IPS-20b (cell line): ENCODE data around the gene ATP8B3.

Experiments used
- H3K27ac ChIP-seq: one replicate; pipeline ENCODE4 v1.5.1; 2013; ENCODE audit warnings: low read length
- H3K27me3 ChIP-seq: 2 replicates; pipeline ENCODE4 v1.6.1; 2013; ENCODE audit warnings: mild to moderate bottlenecking, low read length, inconsistent platforms; ENCODE audit not compliant: insufficient read depth
- H3K36me3 ChIP-seq: 2 replicates; pipeline ENCODE4 v1.6.1; 2013; ENCODE audit warnings: low read depth, mild to moderate bottlenecking, inconsistent platforms, low read length, moderate library complexity; ENCODE audit not compliant: insufficient read depth
- H3K4me1 ChIP-seq: 2 replicates; pipeline ENCODE4 v1.6.1; 2013; ENCODE audit warnings: mild to moderate bottlenecking, control low read depth, inconsistent platforms, low read length, moderate library complexity; ENCODE audit not compliant: insufficient read depth
- H3K4me3 ChIP-seq: 2 replicates; pipeline ENCODE4 v1.5.1; 2013; ENCODE audit warnings: mild to moderate bottlenecking, low read length, inconsistent platforms
- H3K9ac ChIP-seq: 2 replicates; pipeline ENCODE4 v1.6.1; 2013; ENCODE audit warnings: low read depth, mild to moderate bottlenecking, inconsistent platforms, low read length, moderate library complexity
- H3K9me3 ChIP-seq: 2 replicates; pipeline ENCODE4 v1.6.1; 2013; ENCODE audit warnings: mild to moderate bottlenecking, low read depth, low read length, inconsistent platforms; ENCODE audit not compliant: insufficient read depth

ATP8B3 gene

GRCh38 chr19:1745589-1746031, 66.5 kb downstream of the ATP8B3 start:
- H3K36me3 ChIP-seq: no peaks in the 10 kb centered on the region
- H3K4me3 ChIP-seq: peak overlapping the region; percentile 36; the same call in 1 of the 2 replicates
- no peak overlapping the region for H3K9ac ChIP-seq
- H3K27ac ChIP-seq: no peak overlapping the region
- H3K9me3 ChIP-seq: no peaks in the 10 kb centered on the region
- no peaks in the 10 kb centered on the region for H3K4me1 ChIP-seq
- H3K27me3 ChIP-seq: peaks cover 81% of the 10 kb centered on the region

- no peak overlapping the region for H3K27ac ChIP-seq
- H3K9ac ChIP-seq: no peak overlapping the region
- H3K4me1 ChIP-seq: no peaks in the 10 kb centered on the region
- peaks cover 81% of the 10 kb centered on the region for H3K27me3 ChIP-seq
- no peaks in the 10 kb centered on the region for H3K36me3 ChIP-seq
- H3K9me3 ChIP-seq: no peaks in the 10 kb centered on the region
- H3K4me3 ChIP-seq: peak overlapping the region; percentile 36; the same call in 1 of the 2 replicates
These were observed 67.1 kb downstream of the ATP8B3 start for GRCh38 chr19:1744822-1745563.

GRCh38 chr19:1744133-1744665, 67.9 kb downstream of the ATP8B3 start:
- no peaks in the 10 kb centered on the region for H3K36me3 ChIP-seq
- peaks cover 77% of the 10 kb centered on the region for H3K27me3 ChIP-seq
- no peak overlapping the region for H3K4me3 ChIP-seq
- no peaks in the 10 kb centered on the region for H3K4me1 ChIP-seq
- H3K9me3 ChIP-seq: no peaks in the 10 kb centered on the region
- no peak overlapping the region for H3K9ac ChIP-seq
- no peak overlapping the region for H3K27ac ChIP-seq

GRCh38 chr19:1742989-1743696, 68.9 kb downstream of the ATP8B3 start:
- H3K36me3 ChIP-seq: no peaks in the 10 kb centered on the region
- no peaks in the 10 kb centered on the region for H3K4me1 ChIP-seq
- H3K9me3 ChIP-seq: no peaks in the 10 kb centered on the region
- no peak overlapping the region for H3K4me3 ChIP-seq
- H3K9ac ChIP-seq: no peak overlapping the region
- H3K27ac ChIP-seq: no peak overlapping the region
- H3K27me3 ChIP-seq: peaks cover 72% of the 10 kb centered on the region

GRCh38 chr19:1739960-1740629, 72.0 kb downstream of the ATP8B3 start:
- H3K4me1 ChIP-seq: no peaks in the 10 kb centered on the region
- no peak overlapping the region for H3K9ac ChIP-seq
- H3K9me3 ChIP-seq: no peaks in the 10 kb centered on the region
- H3K4me3 ChIP-seq: no peak overlapping the region
- peaks cover 63% of the 10 kb centered on the region for H3K27me3 ChIP-seq
- no peaks in the 10 kb centered on the region for H3K36me3 ChIP-seq
- H3K27ac ChIP-seq: no peak overlapping the region

- peaks cover 70% of the 10 kb centered on the region for H3K27me3 ChIP-seq
- no peak overlapping the region for H3K27ac ChIP-seq
- H3K9ac ChIP-seq: no peak overlapping the region
- H3K4me1 ChIP-seq: no peaks in the 10 kb centered on the region
- H3K36me3 ChIP-seq: no peaks in the 10 kb centered on the region
- no peaks in the 10 kb centered on the region for H3K9me3 ChIP-seq
- H3K4me3 ChIP-seq: no peak overlapping the region
These were observed 75.1 kb downstream of the ATP8B3 start for GRCh38 chr19:1736927-1737326.

- Histone ChIP-seq H3K27ac (no peak overlapping the region), H3K4me3 (no peak overlapping the region), H3K9me3 (no peaks in the 10 kb centered on the region), H3K9ac (no peak overlapping the region), H3K27me3 (peaks cover 71% of the 10 kb centered on the region), H3K4me1 (no peaks in the 10 kb centered on the region), H3K36me3 (no peaks in the 10 kb centered on the region)
These were observed 75.8 kb downstream of the ATP8B3 start for GRCh38 chr19:1736280-1736679.

- H3K27ac ChIP-seq: no peak overlapping the region
- no peaks in the 10 kb centered on the region for H3K9me3 ChIP-seq
- H3K36me3 ChIP-seq: no peaks in the 10 kb centered on the region
- no peak overlapping the region for H3K9ac ChIP-seq
- H3K27me3 ChIP-seq: peaks cover 65% of the 10 kb centered on the region
- H3K4me3 ChIP-seq: no peak overlapping the region
- H3K4me1 ChIP-seq: no peaks in the 10 kb centered on the region
These were observed 77.6 kb downstream of the ATP8B3 start for GRCh38 chr19:1734321-1734966.
